ENCODE results near the gene BCAS3.

Gene BCAS3

DNA sequence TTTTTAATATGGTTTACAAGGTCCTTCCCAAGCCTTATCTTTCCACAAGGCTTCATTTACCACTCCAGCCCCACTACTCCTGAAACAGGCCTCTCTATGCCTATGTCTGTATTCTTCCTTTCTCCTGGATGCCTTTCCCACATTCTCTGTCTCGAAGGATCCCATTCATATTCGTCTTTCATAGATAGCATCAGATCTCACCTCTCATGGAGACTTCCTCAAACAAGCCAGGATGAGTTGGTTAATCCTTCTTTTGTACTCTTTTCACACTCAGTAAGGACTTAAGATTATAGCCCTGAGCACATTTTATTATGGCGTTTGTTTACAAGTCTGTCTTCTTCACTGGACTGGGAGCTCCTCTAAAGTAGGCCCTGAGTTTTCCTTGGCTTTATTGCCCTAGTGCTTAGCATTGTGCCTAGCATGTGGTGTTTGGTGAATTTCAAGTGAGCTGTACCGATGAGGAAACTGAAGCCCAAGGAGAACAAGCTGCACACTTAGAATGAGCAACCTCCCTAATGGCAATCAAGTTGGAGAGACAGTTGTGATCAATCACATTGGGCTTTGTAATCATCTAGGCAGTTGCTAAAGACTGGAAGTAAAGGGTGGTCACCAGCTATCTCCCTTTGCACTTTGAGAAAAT lies 764.6 kb downstream of the BCAS3 start:
- DNase-seq = no peak
